Testis (tissue), 2 donors: ENCODE measurements around the gene SRRD.

Experiments used
- POLR2A ChIP-seq: fragments of 450-650 bp; IDR thresholded peaks from one replicate; pipeline ENCODE4 v1.6.1; 2017; ENCODE audit warnings: antibody characterized with exemption, mild to moderate bottlenecking, moderate library complexity
- TF ChIP-seq, protein P1 (sequence below), 3 experiments: fragments of 450-650 bp in 2 of 3; fragments of 200-600 bp in 1 of 3; sonication (generic) in 1 of 3; IDR thresholded peaks; one replicate each; pipeline ENCODE4 v1.5.1; 2016 to 2019; ENCODE audit warnings: antibody characterized with exemption in 3 of 3, mild to moderate bottlenecking in 2 of 3, moderate library complexity in 1 of 3

DNA sequence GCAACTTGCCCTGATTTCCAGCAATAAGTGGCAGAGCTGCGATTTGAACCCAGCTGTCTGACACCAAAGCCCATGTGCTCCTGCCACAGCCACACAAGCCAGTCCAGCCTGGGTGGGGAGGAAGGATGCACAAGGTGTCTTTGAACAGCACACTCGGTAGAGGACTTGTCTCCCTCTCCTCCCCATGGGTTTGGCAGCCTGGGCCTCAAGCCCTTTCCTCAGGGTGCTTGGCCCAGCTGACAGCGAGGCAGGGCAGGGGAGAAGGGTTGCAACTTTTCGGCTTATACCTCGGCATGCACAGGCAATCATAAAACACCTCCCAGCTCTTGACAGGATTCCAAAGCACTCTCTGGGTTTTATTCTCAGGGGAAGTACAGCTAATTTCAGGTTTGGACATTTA is 35.3 kb upstream of the SRRD start:
- TF ChIP-seq, protein P1, sequence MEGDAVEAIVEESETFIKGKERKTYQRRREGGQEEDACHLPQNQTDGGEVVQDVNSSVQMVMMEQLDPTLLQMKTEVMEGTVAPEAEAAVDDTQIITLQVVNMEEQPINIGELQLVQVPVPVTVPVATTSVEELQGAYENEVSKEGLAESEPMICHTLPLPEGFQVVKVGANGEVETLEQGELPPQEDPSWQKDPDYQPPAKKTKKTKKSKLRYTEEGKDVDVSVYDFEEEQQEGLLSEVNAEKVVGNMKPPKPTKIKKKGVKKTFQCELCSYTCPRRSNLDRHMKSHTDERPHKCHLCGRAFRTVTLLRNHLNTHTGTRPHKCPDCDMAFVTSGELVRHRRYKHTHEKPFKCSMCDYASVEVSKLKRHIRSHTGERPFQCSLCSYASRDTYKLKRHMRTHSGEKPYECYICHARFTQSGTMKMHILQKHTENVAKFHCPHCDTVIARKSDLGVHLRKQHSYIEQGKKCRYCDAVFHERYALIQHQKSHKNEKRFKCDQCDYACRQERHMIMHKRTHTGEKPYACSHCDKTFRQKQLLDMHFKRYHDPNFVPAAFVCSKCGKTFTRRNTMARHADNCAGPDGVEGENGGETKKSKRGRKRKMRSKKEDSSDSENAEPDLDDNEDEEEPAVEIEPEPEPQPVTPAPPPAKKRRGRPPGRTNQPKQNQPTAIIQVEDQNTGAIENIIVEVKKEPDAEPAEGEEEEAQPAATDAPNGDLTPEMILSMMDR (IDR thresholded peaks at IDR 0.05): no peak
- no peak for TF ChIP-seq POLR2A
